Ovary (tissue), 3 donors: Measurements from ENCODE around the gene FRMD5.

ENCODE experiments used
- EP300 ChIP-seq: sonication (generic); formaldehyde crosslinking; IDR thresholded peaks from one replicate; pipeline ENCODE4 v1.6.1; 2017; ENCODE audit warnings: antibody characterized with exemption
- POLR2A ChIP-seq: fragments of 450-650 bp; IDR thresholded peaks from one replicate; pipeline ENCODE4 v1.6.1; 2017; ENCODE audit warnings: antibody characterized with exemption, mild to moderate bottlenecking, moderate library complexity
- TF ChIP-seq, protein P1 (sequence below), 3 donors: fragments of 450-650 bp in 2 of 3; fragments of 200-600 bp in 1 of 3; IDR thresholded peaks; one replicate each; pipeline versions ENCODE4 v1.5.1 to v1.8.0; 2016 to 2022; ENCODE audit warnings: antibody characterized with exemption in 3 of 3, mild to moderate bottlenecking in 1 of 3
- donor health status: DM: no; HTN: no; CAD: no.

DNA sequence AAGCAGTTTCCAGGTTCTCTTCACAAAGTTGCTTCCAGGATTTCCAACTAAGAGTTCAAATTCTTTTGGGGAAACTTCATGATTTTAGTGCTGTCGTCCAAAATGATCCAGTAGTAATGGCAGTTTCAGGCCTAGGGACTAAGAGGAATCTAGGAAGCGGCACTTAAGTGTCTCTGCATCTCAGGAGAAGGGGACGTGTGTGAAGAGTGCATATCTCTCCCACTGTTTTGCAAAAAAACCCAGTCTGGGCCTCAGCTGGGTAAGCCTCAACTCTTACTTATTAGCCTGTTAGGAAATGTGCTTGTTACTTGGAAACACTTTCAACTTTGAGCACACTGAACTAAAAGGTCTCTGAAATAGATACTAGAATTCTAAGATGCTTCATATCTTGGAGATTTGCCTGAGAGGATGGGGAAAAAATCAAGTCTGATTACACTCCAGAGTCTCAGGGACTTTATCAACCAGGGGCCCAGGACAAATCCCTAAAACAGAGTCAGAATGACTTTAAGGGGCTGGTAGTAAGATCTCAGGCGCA, 286.5 kb downstream of the FRMD5 start:
- TF ChIP-seq POLR2A (no peak), EP300 (no peak)
- TF ChIP-seq, protein P1, sequence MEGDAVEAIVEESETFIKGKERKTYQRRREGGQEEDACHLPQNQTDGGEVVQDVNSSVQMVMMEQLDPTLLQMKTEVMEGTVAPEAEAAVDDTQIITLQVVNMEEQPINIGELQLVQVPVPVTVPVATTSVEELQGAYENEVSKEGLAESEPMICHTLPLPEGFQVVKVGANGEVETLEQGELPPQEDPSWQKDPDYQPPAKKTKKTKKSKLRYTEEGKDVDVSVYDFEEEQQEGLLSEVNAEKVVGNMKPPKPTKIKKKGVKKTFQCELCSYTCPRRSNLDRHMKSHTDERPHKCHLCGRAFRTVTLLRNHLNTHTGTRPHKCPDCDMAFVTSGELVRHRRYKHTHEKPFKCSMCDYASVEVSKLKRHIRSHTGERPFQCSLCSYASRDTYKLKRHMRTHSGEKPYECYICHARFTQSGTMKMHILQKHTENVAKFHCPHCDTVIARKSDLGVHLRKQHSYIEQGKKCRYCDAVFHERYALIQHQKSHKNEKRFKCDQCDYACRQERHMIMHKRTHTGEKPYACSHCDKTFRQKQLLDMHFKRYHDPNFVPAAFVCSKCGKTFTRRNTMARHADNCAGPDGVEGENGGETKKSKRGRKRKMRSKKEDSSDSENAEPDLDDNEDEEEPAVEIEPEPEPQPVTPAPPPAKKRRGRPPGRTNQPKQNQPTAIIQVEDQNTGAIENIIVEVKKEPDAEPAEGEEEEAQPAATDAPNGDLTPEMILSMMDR (IDR thresholded peaks at IDR 0.05): no peak
